ENCODE measurements around the gene RBM38.

DNA sequence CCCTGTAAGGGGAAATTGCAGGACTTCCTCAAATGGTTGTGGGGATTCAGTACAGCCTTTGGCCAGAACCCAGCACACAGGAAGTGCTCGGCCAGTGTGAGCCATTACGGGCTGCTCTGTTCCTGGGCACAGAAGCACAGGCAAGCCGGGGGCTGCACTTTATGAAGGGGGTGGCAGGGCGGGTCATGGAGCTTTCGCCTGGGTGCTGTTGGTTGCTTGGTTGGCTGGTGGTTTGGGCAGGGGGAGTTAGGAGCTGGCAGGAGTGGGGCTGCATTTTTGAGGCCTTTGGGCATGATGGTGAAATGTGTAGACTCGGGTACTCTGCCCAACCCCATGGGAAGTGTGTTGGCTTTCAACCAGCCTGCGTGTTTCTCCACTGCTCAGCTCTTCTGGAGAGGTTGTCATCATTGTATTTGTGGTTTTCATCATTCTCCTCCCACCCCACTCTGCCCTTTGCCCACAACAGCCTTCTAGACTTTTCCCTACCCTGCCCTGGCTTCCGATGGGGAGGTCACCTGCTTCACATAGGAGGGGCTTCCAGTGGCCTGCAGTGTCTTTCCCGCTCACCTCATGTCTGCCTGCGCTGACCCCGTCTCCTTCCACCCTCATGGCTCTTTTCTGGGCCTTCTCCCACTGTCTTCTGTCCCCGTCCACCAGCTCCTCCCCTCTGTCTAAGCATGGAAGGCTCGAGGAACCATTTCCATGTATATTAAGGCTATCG lies 16.1 kb upstream of the RBM38 start:
- TF ChIP-seq CTCF (IDR thresholded peaks at IDR 0.05) (no peak), REST (IDR thresholded peaks at IDR 0.05; ENCODE audit: insufficient read depth in 1 of 2, low read depth in 2 of 2, low read length in 1 of 2) (no peak), POLR2AphosphoS5 (IDR thresholded peaks at IDR 0.05; ENCODE audit: low read depth, low read length) (no peak), SIN3A (IDR thresholded peaks at IDR 0.05; ENCODE audit: borderline replicate concordance, insufficient read depth, low read depth, low read length) (no peak)

Data from Panc1 (cell line).